Measurements from ENCODE around the gene PTPRJ. TPM values are rescaled to one million over a fixed set of nuclear protein-coding genes. Genes with fewer than 3 reads are reported as not detected.

The PTPRJ gene
- total and polyA plus RNA-seq, 9 of the 15 experiments (the other 6 are each of a cell fraction or from before 2014, with no cell fraction given), result 0.56 to 10.7 (median 4.8) TPM

- TF ChIP-seq CUX1 (CRISPR knock-in tag; IDR thresholded peaks at IDR 0.05), result no peak
- TF ChIP-seq HES1 (IDR thresholded peaks at IDR 0.05; ENCODE audit: low read depth), result peak; percentile 49; the same call in 1 of the 2 replicates
- TF ChIP-seq BRF2 (IDR thresholded peaks at IDR 0.05; ENCODE audit: borderline replicate concordance, insufficient read depth, insufficient read length), result no peak
- TF ChIP-seq SREBF1 (IDR thresholded peaks at IDR 0.05; ENCODE audit: borderline replicate concordance, low read depth, low read length), result no peak
- peak; percentile 72; the same call in 1 of the 2 replicates for TF ChIP-seq ZNF395 (CRISPR knock-in tag; IDR thresholded peaks at IDR 0.05)
- no peak for TF ChIP-seq PPARD (CRISPR knock-in tag; IDR thresholded peaks at IDR 0.05)
- no peak for TF ChIP-seq SMAD2 (IDR thresholded peaks at IDR 0.05; ENCODE audit: low read depth, low read length)
- peak; percentile 59; the same call in 1 of the 2 replicates for TF ChIP-seq CEBPG (CRISPR knock-in tag; IDR thresholded peaks at IDR 0.05)
- TF ChIP-seq CEBPG (tag; conservative IDR thresholded peaks at IDR 0.05 in 1 of 2, IDR thresholded peaks at IDR 0.05 in 1 of 2), result peak; percentile 61 to 89
- no peak for TF ChIP-seq FOXJ3 (CRISPR knock-in tag; IDR thresholded peaks at IDR 0.05)
- TF ChIP-seq PTBP1 (IDR thresholded peaks at IDR 0.05; ENCODE audit: low read depth, low read length), result no peak
- peak; percentile 82; the same call in 1 of the 2 replicates for TF ChIP-seq NCOA1 (IDR thresholded peaks at IDR 0.05; ENCODE audit: low read depth)
- no peak for TF ChIP-seq HNRNPK (IDR thresholded peaks at IDR 0.05; ENCODE audit: low read depth, low read length, poor library complexity, severe bottlenecking)
These were observed 12.8 kb downstream of the PTPRJ start (continued) for GRCh38 chr11:47992959-47993820.

Data from K562 (cell line).